K562 (cell line): Measurements from ENCODE around the gene SERINC5. TPM values are rescaled to one million over a fixed set of nuclear protein-coding genes. Genes with fewer than 3 reads are reported as not detected.

Experiments
- AFF4 ChIP-seq: sonication (generic); formaldehyde crosslinking; IDR thresholded peaks from 2 replicates; pipeline ENCODE4 v1.8.0; 2023; ENCODE audit warnings: mild to moderate bottlenecking, missing genetic modification reagents
- ARID1B ChIP-seq: fragments of 450-650 bp; IDR thresholded peaks from 2 replicates; pipeline ENCODE4 v1.6.1; 2016; ENCODE audit warnings: antibody characterized with exemption, mild to moderate bottlenecking, inconsistent platforms
- ARID3A ChIP-seq: IDR thresholded peaks from 2 replicates; pipeline ENCODE4 v1.6.1; 2012; ENCODE audit warnings: low read depth, low read length, improper control_type of control experiment, borderline replicate concordance
- E2F3 ChIP-seq: fragments of 250-450 bp; sonication (Bioruptor Pico); IDR thresholded peaks from 2 replicates; pipeline ENCODE4 v1.4.0; 2020; ENCODE audit warnings: mild to moderate bottlenecking
- NFIC ChIP-seq: fragments of 450-650 bp; IDR thresholded peaks from 2 replicates; pipeline ENCODE4 v1.6.1; 2017; ENCODE audit warnings: mild to moderate bottlenecking, inconsistent platforms
- RB1 ChIP-seq: fragments of 450-650 bp; IDR thresholded peaks from 2 replicates; pipeline ENCODE4 v1.6.1; 2017; ENCODE audit warnings: low read depth, mild to moderate bottlenecking
- ZNF518B ChIP-seq: fragments of 250-450 bp; sonication (Bioruptor Pico); IDR thresholded peaks from 2 replicates; pipeline ENCODE4 v1.5.0; 2021; ENCODE audit warnings: mild to moderate bottlenecking, moderate library complexity
- ZNF644 ChIP-seq: fragments of 200-800 bp; sonication (Bioruptor generic); IDR thresholded peaks from 2 replicates; pipeline ENCODE4 v1.6.1; 2016; ENCODE audit warnings: low read depth, missing genetic modification characterization, missing compliant biosample characterization
- ZNF707 ChIP-seq: fragments of 250-450 bp; sonication (Bioruptor Pico); conservative IDR thresholded peaks from 2 replicates; pipeline ENCODE4 v1.8.0; 2022; ENCODE audit warnings: inconsistent platforms, mild to moderate bottlenecking, moderate library complexity
- polyA plus RNA-seq, 8 experiments: library from polyadenylated mRNA; depleted of rRNA in 4 of 8; stranded (reverse) in 5 of 8; unstranded in 3 of 8; fragments of >200 nt; fragmentation: Nextera tagmentation in 2 of 8; fragmentation: Illumina TruSeq in 1 of 8; extraction: Ambion mirVana in 2 of 8; extraction: Trizol in 1 of 8; gene quantifications; 2 replicates each; pipeline versions ENCODE4 v1.2.1 to v1.2.3, GENCODE V29; 2011 to 2014; ENCODE audit warnings: inconsistent platforms in 1 of 8, missing spikeins in 1 of 8
- total RNA-seq, 7 experiments: library from RNA; depleted of rRNA in 6 of 7; stranded (reverse); fragments of >200 nt in 6 of 7; fragmentation: Illumina TruSeq in 2 of 7; extraction: Trizol in 2 of 7; gene quantifications; 2 replicates each; pipeline versions ENCODE4 v1.2.1 to v1.2.3, GENCODE V29; 2011 to 2021; ENCODE audit warnings: low replicate concordance in 1 of 7
- TF ChIP-seq, protein P1 (sequence below): fragments of 450-650 bp; IDR thresholded peaks from 2 replicates; pipeline ENCODE4 v1.6.1; 2017; ENCODE audit warnings: antibody characterized with exemption, mild to moderate bottlenecking
- TF ChIP-seq, protein P2 (sequence below): fragments of 250-450 bp; sonication (Bioruptor Pico); IDR thresholded peaks from 2 replicates; pipeline ENCODE4 v1.4.0; 2020

The SERINC5 gene
- total and polyA plus RNA-seq, 9 of the 15 experiments (the other 6 are each of a cell fraction or from before 2014, with no cell fraction given): 1.4 to 7.9 (median 3.7) TPM

- TF ChIP-seq, protein P1, sequence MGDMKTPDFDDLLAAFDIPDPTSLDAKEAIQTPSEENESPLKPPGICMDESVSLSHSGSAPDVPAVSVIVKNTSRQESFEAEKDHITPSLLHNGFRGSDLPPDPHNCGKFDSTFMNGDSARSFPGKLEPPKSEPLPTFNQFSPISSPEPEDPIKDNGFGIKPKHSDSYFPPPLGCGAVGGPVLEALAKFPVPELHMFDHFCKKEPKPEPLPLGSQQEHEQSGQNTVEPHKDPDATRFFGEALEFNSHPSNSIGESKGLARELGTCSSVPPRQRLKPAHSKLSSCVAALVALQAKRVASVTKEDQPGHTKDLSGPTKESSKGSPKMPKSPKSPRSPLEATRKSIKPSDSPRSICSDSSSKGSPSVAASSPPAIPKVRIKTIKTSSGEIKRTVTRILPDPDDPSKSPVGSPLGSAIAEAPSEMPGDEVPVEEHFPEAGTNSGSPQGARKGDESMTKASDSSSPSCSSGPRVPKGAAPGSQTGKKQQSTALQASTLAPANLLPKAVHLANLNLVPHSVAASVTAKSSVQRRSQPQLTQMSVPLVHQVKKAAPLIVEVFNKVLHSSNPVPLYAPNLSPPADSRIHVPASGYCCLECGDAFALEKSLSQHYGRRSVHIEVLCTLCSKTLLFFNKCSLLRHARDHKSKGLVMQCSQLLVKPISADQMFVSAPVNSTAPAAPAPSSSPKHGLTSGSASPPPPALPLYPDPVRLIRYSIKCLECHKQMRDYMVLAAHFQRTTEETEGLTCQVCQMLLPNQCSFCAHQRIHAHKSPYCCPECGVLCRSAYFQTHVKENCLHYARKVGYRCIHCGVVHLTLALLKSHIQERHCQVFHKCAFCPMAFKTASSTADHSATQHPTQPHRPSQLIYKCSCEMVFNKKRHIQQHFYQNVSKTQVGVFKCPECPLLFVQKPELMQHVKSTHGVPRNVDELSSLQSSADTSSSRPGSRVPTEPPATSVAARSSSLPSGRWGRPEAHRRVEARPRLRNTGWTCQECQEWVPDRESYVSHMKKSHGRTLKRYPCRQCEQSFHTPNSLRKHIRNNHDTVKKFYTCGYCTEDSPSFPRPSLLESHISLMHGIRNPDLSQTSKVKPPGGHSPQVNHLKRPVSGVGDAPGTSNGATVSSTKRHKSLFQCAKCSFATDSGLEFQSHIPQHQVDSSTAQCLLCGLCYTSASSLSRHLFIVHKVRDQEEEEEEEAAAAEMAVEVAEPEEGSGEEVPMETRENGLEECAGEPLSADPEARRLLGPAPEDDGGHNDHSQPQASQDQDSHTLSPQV: no peak
- TF ChIP-seq E2F3 (CRISPR knock-in tag) (0 out of 2 replicates have a peak, but pooled peaks have one; percentile 43), AFF4 (CRISPR knock-in tag) (no peak), ZNF644 (peak; percentile 94), ZNF518B (CRISPR knock-in tag) (no peak), NFIC (peak; percentile 86), ARID3A (0 out of 2 replicates have a peak, but pooled peaks have one; percentile 34), ARID1B (peak; percentile 98), ZNF707 (CRISPR knock-in tag) (peak; percentile 87), RB1 (peak; percentile 58)
- TF ChIP-seq, protein P2, sequence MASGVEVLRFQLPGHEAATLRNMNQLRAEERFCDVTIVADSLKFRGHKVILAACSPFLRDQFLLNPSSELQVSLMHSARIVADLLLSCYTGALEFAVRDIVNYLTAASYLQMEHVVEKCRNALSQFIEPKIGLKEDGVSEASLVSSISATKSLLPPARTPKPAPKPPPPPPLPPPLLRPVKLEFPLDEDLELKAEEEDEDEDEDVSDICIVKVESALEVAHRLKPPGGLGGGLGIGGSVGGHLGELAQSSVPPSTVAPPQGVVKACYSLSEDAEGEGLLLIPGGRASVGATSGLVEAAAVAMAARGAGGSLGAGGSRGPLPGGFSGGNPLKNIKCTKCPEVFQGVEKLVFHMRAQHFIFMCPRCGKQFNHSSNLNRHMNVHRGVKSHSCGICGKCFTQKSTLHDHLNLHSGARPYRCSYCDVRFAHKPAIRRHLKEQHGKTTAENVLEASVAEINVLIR (CRISPR knock-in tag): peak; percentile 50; the same call in 1 of the 2 replicates
Observed at GRCh38 chr5:80204808-80205614, 50.8 kb downstream of the SERINC5 start (continued).
